Transverse colon (tissue), 4 donors: ENCODE measurements around the gene TNFSF15.

Source experiments
- EP300 ChIP-seq: sonication (generic); formaldehyde crosslinking; IDR thresholded peaks from one replicate; pipeline ENCODE4 v1.6.1; 2017; ENCODE audit warnings: antibody characterized with exemption, low read depth
- POLR2A ChIP-seq: fragments of 450-650 bp; IDR thresholded peaks from one replicate; pipeline ENCODE4 v1.6.1; 2016; ENCODE audit warnings: antibody characterized with exemption, mild to moderate bottlenecking, moderate library complexity
- POLR2AphosphoS5 ChIP-seq, 3 donors: sonication (generic); formaldehyde crosslinking; IDR thresholded peaks; one replicate each; pipeline ENCODE4 v1.6.1; 2016; ENCODE audit warnings: antibody characterized with exemption in 3 of 3
- TF ChIP-seq, protein P1 (sequence below), 5 experiments: fragments of 200-600 bp in 3 of 5; fragments of 450-650 bp in 2 of 5; sonication (generic) in 3 of 5; IDR thresholded peaks; 1 replicate in 2 of 5; 2 replicates in 3 of 5; pipeline ENCODE4 v1.5.1; 2016 to 2017; ENCODE audit warnings: antibody characterized with exemption in 5 of 5, inconsistent platforms in 3 of 5, mild to moderate bottlenecking in 2 of 5, moderate library complexity in 1 of 5

DNA sequence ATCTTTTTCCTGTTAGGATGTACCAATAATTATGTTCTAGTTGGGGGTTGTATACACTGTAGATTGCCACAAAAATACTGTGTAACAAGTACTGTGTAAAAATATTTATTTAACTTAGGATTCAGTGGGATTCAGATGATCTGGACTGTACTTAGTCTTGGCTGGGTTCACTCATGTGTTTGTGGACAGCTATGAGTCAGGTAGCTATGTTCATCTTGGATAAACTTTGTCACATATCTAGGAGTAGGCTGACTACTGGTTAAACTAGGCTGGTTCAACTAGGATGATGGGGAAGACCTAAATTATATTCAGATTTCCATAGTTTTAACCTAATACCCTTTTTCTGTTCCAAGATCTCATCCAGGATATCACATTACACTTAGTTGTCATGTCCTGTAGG is 32.1 kb upstream of the TNFSF15 start:
- TF ChIP-seq, protein P1, sequence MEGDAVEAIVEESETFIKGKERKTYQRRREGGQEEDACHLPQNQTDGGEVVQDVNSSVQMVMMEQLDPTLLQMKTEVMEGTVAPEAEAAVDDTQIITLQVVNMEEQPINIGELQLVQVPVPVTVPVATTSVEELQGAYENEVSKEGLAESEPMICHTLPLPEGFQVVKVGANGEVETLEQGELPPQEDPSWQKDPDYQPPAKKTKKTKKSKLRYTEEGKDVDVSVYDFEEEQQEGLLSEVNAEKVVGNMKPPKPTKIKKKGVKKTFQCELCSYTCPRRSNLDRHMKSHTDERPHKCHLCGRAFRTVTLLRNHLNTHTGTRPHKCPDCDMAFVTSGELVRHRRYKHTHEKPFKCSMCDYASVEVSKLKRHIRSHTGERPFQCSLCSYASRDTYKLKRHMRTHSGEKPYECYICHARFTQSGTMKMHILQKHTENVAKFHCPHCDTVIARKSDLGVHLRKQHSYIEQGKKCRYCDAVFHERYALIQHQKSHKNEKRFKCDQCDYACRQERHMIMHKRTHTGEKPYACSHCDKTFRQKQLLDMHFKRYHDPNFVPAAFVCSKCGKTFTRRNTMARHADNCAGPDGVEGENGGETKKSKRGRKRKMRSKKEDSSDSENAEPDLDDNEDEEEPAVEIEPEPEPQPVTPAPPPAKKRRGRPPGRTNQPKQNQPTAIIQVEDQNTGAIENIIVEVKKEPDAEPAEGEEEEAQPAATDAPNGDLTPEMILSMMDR (IDR thresholded peaks at IDR 0.05), result no peak
- TF ChIP-seq POLR2A (no peak), EP300 (no peak), POLR2AphosphoS5 (IDR thresholded peaks at IDR 0.05) (no peak)
